Upper lobe of left lung (tissue), 4 donors: ENCODE measurements around the gene MICOS13.

Source experiments
- EP300 ChIP-seq, 4 donors: sonication (generic); formaldehyde crosslinking; IDR thresholded peaks; one replicate each; pipeline ENCODE4 v1.5.1; 2017; ENCODE audit warnings: antibody characterized with exemption in 4 of 4, control low read depth in 2 of 4
- POLR2A ChIP-seq, 4 donors: fragments of 450-650 bp; IDR thresholded peaks; one replicate each; pipeline ENCODE4 v1.5.1; 2016 to 2017; ENCODE audit warnings: antibody characterized with exemption in 4 of 4, mild to moderate bottlenecking in 2 of 4
- POLR2AphosphoS5 ChIP-seq, 2 donors: sonication (generic); formaldehyde crosslinking; IDR thresholded peaks; one replicate each; pipeline ENCODE4 v1.5.1; 2017; ENCODE audit warnings: antibody characterized with exemption in 2 of 2
- TF ChIP-seq, protein P1 (sequence below), 6 experiments: fragments of 450-650 bp in 4 of 6; fragments of 200-600 bp in 2 of 6; sonication (generic) in 2 of 6; IDR thresholded peaks; one replicate each; pipeline ENCODE4 v1.5.1; 2016 to 2019; ENCODE audit warnings: antibody characterized with exemption in 6 of 6

DNA sequence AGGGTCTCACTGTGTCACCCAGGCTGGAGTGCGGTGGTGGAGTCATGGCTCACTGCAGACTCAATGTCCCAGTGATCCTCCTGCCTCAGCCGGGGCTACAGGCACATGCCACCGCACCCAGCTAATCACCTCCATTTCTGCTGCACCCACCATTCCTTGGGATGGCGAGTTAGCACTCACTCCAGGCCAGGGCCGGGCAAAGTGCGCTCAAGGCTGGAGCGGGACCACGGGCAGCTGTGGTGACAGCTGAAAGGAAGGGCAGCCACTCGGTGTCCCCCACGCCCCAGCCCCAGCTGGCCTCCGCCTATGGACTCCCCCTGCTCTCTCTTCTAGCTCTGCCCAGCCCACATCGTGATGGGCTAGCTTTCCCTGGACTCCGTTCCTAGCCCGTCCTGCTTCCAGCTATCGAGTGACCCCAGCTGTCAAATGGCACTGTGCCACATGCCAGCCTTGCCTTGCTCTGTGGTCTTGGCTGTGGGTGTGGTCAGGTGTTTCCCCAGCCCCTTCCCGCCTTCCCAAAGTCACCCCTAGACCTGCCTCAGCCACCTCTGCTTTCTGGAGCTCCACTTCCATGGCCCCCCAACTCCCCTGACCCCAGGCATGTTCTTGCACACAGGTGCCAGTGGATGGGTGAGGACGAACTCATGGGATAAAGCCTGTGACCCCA lies 4.1 kb downstream of the MICOS13 start:
- TF ChIP-seq, protein P1, sequence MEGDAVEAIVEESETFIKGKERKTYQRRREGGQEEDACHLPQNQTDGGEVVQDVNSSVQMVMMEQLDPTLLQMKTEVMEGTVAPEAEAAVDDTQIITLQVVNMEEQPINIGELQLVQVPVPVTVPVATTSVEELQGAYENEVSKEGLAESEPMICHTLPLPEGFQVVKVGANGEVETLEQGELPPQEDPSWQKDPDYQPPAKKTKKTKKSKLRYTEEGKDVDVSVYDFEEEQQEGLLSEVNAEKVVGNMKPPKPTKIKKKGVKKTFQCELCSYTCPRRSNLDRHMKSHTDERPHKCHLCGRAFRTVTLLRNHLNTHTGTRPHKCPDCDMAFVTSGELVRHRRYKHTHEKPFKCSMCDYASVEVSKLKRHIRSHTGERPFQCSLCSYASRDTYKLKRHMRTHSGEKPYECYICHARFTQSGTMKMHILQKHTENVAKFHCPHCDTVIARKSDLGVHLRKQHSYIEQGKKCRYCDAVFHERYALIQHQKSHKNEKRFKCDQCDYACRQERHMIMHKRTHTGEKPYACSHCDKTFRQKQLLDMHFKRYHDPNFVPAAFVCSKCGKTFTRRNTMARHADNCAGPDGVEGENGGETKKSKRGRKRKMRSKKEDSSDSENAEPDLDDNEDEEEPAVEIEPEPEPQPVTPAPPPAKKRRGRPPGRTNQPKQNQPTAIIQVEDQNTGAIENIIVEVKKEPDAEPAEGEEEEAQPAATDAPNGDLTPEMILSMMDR (IDR thresholded peaks at IDR 0.05) = no peak
- no peak for TF ChIP-seq POLR2AphosphoS5 (IDR thresholded peaks at IDR 0.05)
- no peak for TF ChIP-seq EP300 (IDR thresholded peaks at IDR 0.05)
- TF ChIP-seq POLR2A (IDR thresholded peaks at IDR 0.05) = no peak
